ENCODE measurements around the gene AKIRIN2.

Gene AKIRIN2

GRCh38 chr6:87683890-87684289 lies 18.1 kb downstream of the AKIRIN2 start:
- no peaks in the 10 kb centered on the region for H3K27me3 ChIP-seq
- no peak for TF ChIP-seq CTCF (IDR thresholded peaks at IDR 0.05)
- peaks cover 30% of the 10 kb centered on the region for H3K36me3 ChIP-seq
- no peak overlapping the region for H3K4me3 ChIP-seq (ENCODE audit: low read depth in 1 of 2, low read length in 1 of 2)
- H3K27ac ChIP-seq = peak overlapping the region; percentile 50
- H3K4me1 ChIP-seq (ENCODE audit: control insufficient read depth in 1 of 2, insufficient read depth in 1 of 2, low read depth in 1 of 2, low read length in 1 of 2) = peaks cover 26 to 46% of the 10 kb centered on the region in 2 experiments
- H3K9me3 ChIP-seq = no peaks in the 10 kb centered on the region

GRCh38 chr6:87682310-87682709 lies 19.7 kb downstream of the AKIRIN2 start:
- Histone ChIP-seq H3K4me3 (ENCODE audit: low read depth in 1 of 2, low read length in 1 of 2) (no peak overlapping the region), H3K27ac (peak overlapping the region; percentile 29), H3K27me3 (no peaks in the 10 kb centered on the region), H3K4me1 (ENCODE audit: control insufficient read depth in 1 of 2, insufficient read depth in 1 of 2, low read depth in 1 of 2, low read length in 1 of 2) (peaks cover 21 to 42% of the 10 kb centered on the region in 2 experiments), H3K36me3 (peaks cover 38% of the 10 kb centered on the region), H3K9me3 (no peaks in the 10 kb centered on the region)
- no peak for TF ChIP-seq CTCF (IDR thresholded peaks at IDR 0.05)

GRCh38 chr6:87675004-87675681 lies 26.9 kb downstream of the AKIRIN2 start:
- Histone ChIP-seq H3K27ac (peak overlapping the region; percentile 55), H3K36me3 (peaks cover 73% of the 10 kb centered on the region), H3K4me3 (ENCODE audit: low read depth in 1 of 2, low read length in 1 of 2) (no peak overlapping the region), H3K4me1 (ENCODE audit: control insufficient read depth in 1 of 2, insufficient read depth in 1 of 2, low read depth in 1 of 2, low read length in 1 of 2) (peaks cover 32 to 34% of the 10 kb centered on the region in 2 experiments), H3K27me3 (no peaks in the 10 kb centered on the region), H3K9me3 (no peaks in the 10 kb centered on the region)
- TF ChIP-seq CTCF (IDR thresholded peaks at IDR 0.05) = no peak

- Histone ChIP-seq H3K27ac (no peak overlapping the region), H3K4me3 (ENCODE audit: low read depth in 1 of 2, low read length in 1 of 2) (no peak overlapping the region), H3K9me3 (no peaks in the 10 kb centered on the region), H3K4me1 (ENCODE audit: control insufficient read depth in 1 of 2, insufficient read depth in 1 of 2, low read depth in 1 of 2, low read length in 1 of 2) (peaks cover 32 to 39% of the 10 kb centered on the region in 2 experiments), H3K27me3 (no peaks in the 10 kb centered on the region), H3K36me3 (peaks cover 70% of the 10 kb centered on the region)
- no peak for TF ChIP-seq CTCF (IDR thresholded peaks at IDR 0.05)
These were observed 27.7 kb downstream of the AKIRIN2 start for GRCh38 chr6:87674290-87674689.

GRCh38 chr6:87673237-87673636 lies 28.8 kb downstream of the AKIRIN2 start:
- H3K4me3 ChIP-seq (ENCODE audit: low read depth in 1 of 2, low read length in 1 of 2) = no peak overlapping the region
- peaks cover 62% of the 10 kb centered on the region for H3K36me3 ChIP-seq
- no peak for TF ChIP-seq CTCF (IDR thresholded peaks at IDR 0.05)
- no peaks in the 10 kb centered on the region for H3K9me3 ChIP-seq
- H3K27me3 ChIP-seq = no peaks in the 10 kb centered on the region
- peaks cover 32 to 39% of the 10 kb centered on the region in 2 experiments for H3K4me1 ChIP-seq (ENCODE audit: control insufficient read depth in 1 of 2, insufficient read depth in 1 of 2, low read depth in 1 of 2, low read length in 1 of 2)
- H3K27ac ChIP-seq = peak overlapping the region; percentile 83

All from neutrophil (primary cell).